COR-L47 (cell line): ENCODE data around the gene VNN1.

ENCODE experiments used
- DNase-seq: peaks from one replicate; lab custom pipeline; 2025; lab: John Stamatoyannopoulos, UW

Gene VNN1

GRCh38 chr6:132713352-132714134, at the start of gene VNN1:
Gene VNN1 (minus strand): TSS chr6:132714055. CDS start chr6:132714035, 20 bp downstream.
- no peak for DNase-seq

- no peak for DNase-seq
These were observed 49.4 kb upstream of the VNN1 start for GRCh38 chr6:132763269-132763668.

GRCh38 chr6:132760256-132760655, 46.4 kb upstream of the VNN1 start:
- DNase-seq, result no peak

- no peak for DNase-seq
These were observed 44.8 kb upstream of the VNN1 start for GRCh38 chr6:132758689-132759088.

GRCh38 chr6:132752255-132752654, 38.4 kb upstream of the VNN1 start:
- DNase-seq, result no peak

- DNase-seq, result no peak
These were observed 38.0 kb upstream of the VNN1 start for GRCh38 chr6:132751828-132752227.

GRCh38 chr6:132751306-132751705, 37.5 kb upstream of the VNN1 start:
- no peak for DNase-seq

- no peak for DNase-seq
These were observed 36.8 kb upstream of the VNN1 start for GRCh38 chr6:132750455-132751248.

GRCh38 chr6:132749111-132749510, 35.3 kb upstream of the VNN1 start:
- DNase-seq, result no peak

GRCh38 chr6:132748446-132748845, 34.6 kb upstream of the VNN1 start:
- no peak for DNase-seq

GRCh38 chr6:132746048-132746447, 32.2 kb upstream of the VNN1 start:
- DNase-seq, result no peak

GRCh38 chr6:132742495-132742894, 28.6 kb upstream of the VNN1 start:
- DNase-seq, result no peak

- DNase-seq, result no peak
These were observed 27.4 kb upstream of the VNN1 start for GRCh38 chr6:132741281-132741680.

GRCh38 chr6:132736239-132736638, 22.4 kb upstream of the VNN1 start:
- DNase-seq, result no peak

GRCh38 chr6:132734694-132735236, 20.9 kb upstream of the VNN1 start:
- no peak for DNase-seq

- DNase-seq, result no peak
These were observed 20.0 kb upstream of the VNN1 start for GRCh38 chr6:132733814-132734213.

GRCh38 chr6:132733283-132733682, 19.4 kb upstream of the VNN1 start:
- DNase-seq, result no peak

GRCh38 chr6:132731086-132731485, 17.2 kb upstream of the VNN1 start:
- DNase-seq, result no peak

- DNase-seq, result no peak
These were observed 16.7 kb upstream of the VNN1 start for GRCh38 chr6:132730560-132730959.

GRCh38 chr6:132728616-132729015, 14.8 kb upstream of the VNN1 start:
- DNase-seq, result no peak

- DNase-seq, result no peak
These were observed 12.7 kb upstream of the VNN1 start for GRCh38 chr6:132726608-132726975.

- DNase-seq, result no peak
These were observed 12.2 kb upstream of the VNN1 start for GRCh38 chr6:132725947-132726607.

GRCh38 chr6:132725471-132725870, 11.6 kb upstream of the VNN1 start:
- DNase-seq, result no peak
